Astrocyte of the cerebellum (primary cell): ENCODE results near the gene GRAMD1B.

Experiments
- DNase-seq: peaks from one replicate; pipeline ENCODE4 v3.0.0-alpha.2; 2011; ENCODE audit warnings: low read depth
- H3K4me3 ChIP-seq: 2 replicates; pipeline ENCODE4 v1.5.1; 2011; ENCODE audit warnings: mild to moderate bottlenecking, low read depth, low read length, moderate library complexity
- in situ Hi-C: cut with HindIII; loops from 2 replicates; pipeline ENCODE4 v1.10.0; 2017; ENCODE audit warnings: low sequenced_read_pairs
- TF ChIP-seq, protein P1 (sequence below): IDR thresholded peaks from 2 replicates; pipeline ENCODE4 v1.5.1; 2012; ENCODE audit warnings: low read length, low read depth, moderate library complexity, mild to moderate bottlenecking; ENCODE audit errors: missing control alignments

Gene GRAMD1B

DNA sequence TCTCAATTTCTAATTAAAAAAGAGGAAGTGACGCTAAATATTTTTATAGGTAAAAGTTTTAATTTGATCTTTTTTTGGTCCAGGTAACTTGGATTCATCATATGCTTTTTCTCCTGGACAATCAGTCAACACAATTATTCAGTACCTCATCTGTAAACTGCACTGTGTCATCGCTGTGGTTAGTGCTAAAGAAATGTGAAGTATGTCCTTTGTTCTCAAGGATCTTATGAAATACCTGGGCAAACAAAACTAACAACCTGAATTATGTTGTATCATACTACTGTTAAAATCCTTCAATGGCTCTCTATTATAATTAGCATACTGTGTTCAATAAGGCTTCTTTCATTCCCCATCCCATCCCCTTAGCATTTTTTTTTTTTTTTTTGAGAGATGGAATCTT lies 244.2 kb downstream of the GRAMD1B start:
- in situ Hi-C loops = no loop called here
- H3K4me3 ChIP-seq = no peak overlapping the region
- no peak for DNase-seq
- TF ChIP-seq, protein P1, sequence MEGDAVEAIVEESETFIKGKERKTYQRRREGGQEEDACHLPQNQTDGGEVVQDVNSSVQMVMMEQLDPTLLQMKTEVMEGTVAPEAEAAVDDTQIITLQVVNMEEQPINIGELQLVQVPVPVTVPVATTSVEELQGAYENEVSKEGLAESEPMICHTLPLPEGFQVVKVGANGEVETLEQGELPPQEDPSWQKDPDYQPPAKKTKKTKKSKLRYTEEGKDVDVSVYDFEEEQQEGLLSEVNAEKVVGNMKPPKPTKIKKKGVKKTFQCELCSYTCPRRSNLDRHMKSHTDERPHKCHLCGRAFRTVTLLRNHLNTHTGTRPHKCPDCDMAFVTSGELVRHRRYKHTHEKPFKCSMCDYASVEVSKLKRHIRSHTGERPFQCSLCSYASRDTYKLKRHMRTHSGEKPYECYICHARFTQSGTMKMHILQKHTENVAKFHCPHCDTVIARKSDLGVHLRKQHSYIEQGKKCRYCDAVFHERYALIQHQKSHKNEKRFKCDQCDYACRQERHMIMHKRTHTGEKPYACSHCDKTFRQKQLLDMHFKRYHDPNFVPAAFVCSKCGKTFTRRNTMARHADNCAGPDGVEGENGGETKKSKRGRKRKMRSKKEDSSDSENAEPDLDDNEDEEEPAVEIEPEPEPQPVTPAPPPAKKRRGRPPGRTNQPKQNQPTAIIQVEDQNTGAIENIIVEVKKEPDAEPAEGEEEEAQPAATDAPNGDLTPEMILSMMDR = no peak
